Spinal cord (tissue), 10 donors: ENCODE data around the gene SNIP1. TPM values are rescaled to one million over a fixed set of nuclear protein-coding genes. Genes with fewer than 3 reads are reported as not detected.
"Not testable (repeated sequence)": the region's sequence is repeated elsewhere in the genome, so short reads cannot be mapped to it uniquely, and the experiment has no call there.

Experiments
- DNase-seq, 6 donors: peaks; one replicate each; pipeline versions ENCODE4 v3.0.0 to v3.0.0-alpha.2; 2013 to 2015; ENCODE audit warnings: low spot score in 6 of 6, low read depth in 4 of 6
- H3K27ac ChIP-seq: one replicate; pipeline ENCODE4 v1.5.1; 2013; ENCODE audit warnings: low read depth, low read length, control low read depth
- H3K27me3 ChIP-seq: one replicate; pipeline ENCODE4 v1.6.1; 2013; ENCODE audit warnings: low read length; ENCODE audit not compliant: control insufficient read depth, insufficient read depth
- H3K36me3 ChIP-seq: one replicate; pipeline ENCODE4 v1.6.1; 2013; ENCODE audit warnings: low read length; ENCODE audit not compliant: control insufficient read depth, insufficient read depth
- H3K4me1 ChIP-seq: one replicate; pipeline ENCODE4 v1.6.1; 2013; ENCODE audit warnings: low read length; ENCODE audit not compliant: control insufficient read depth, insufficient read depth
- H3K4me3 ChIP-seq: one replicate; pipeline ENCODE4 v1.5.1; 2013; ENCODE audit warnings: low read depth, low read length, control low read depth
- H3K9me3 ChIP-seq: one replicate; pipeline ENCODE4 v1.6.1; 2013; ENCODE audit warnings: low read length; ENCODE audit not compliant: control insufficient read depth, insufficient read depth
- WGBS: methylation state at CpG from one replicate; pipeline ENCODE4 v1.1.5; 2013; ENCODE audit warnings: missing lambda C conversion rate; ENCODE audit not compliant: insufficient coverage; 5-methylcytosine and 5-hydroxymethylcytosine counted together
- polyA plus RNA-seq, 2 donors: library from polyadenylated mRNA; unstranded; fragments of 120-200 nt; gene quantifications; one replicate each; pipeline ENCODE4 v1.2.1, GENCODE V29; 2013; ENCODE audit not compliant: insufficient read length in 2 of 2
- total RNA-seq, 2 donors: library from RNA; depleted of rRNA in 1 of 2; stranded (reverse); fragments of 120-200 nt in 1 of 2; fragments of >200 nt in 1 of 2; gene quantifications; one replicate each; pipeline versions ENCODE4 v1.2.3 to v1.2.4, GENCODE V29; 2013 to 2014
- donor health status: healthy.

SNIP1 gene
- total and polyA plus RNA-seq, 4 donors: 9.5 to 14.7 (median 12.1) TPM

GRCh38 chr1:37559957-37560379 lies 5.9 kb upstream of the SNIP1 start:
- not testable (repeated sequence) for H3K27me3 ChIP-seq, H3K27ac ChIP-seq, H3K9me3 ChIP-seq, H3K4me3 ChIP-seq, DNase-seq
- peaks cover 20% of the 10 kb centered on the region for H3K36me3 ChIP-seq
- WGBS: 80% methylated on average over 8 of the region's 12 CpGs
- peaks cover 13% of the 10 kb centered on the region for H3K4me1 ChIP-seq

- Histone ChIP-seq H3K27me3 (no peaks in the 10 kb centered on the region), H3K36me3 (peaks cover 19% of the 10 kb centered on the region), H3K4me3 (no peak overlapping the region), H3K9me3 (no peaks in the 10 kb centered on the region), H3K27ac (no peak overlapping the region), H3K4me1 (peaks cover 17% of the 10 kb centered on the region)
- 89% methylated on average over 4 of the region's 7 CpGs for WGBS
- DNase-seq: no peak
These were observed 5.0 kb upstream of the SNIP1 start for GRCh38 chr1:37559080-37559479.

GRCh38 chr1:37558411-37558810 lies 4.3 kb upstream of the SNIP1 start:
- peaks cover 17% of the 10 kb centered on the region for H3K36me3 ChIP-seq
- no peaks in the 10 kb centered on the region for H3K9me3 ChIP-seq
- H3K27ac ChIP-seq: no peak overlapping the region
- peaks cover 18% of the 10 kb centered on the region for H3K4me1 ChIP-seq
- no peak overlapping the region for H3K4me3 ChIP-seq
- DNase-seq: no peak
- whole genome bisulfite sequencing: 80% methylated on average over 1 of the region's 1 CpG
- no peaks in the 10 kb centered on the region for H3K27me3 ChIP-seq

GRCh38 chr1:37557402-37557801 lies 3.3 kb upstream of the SNIP1 start:
- WGBS: no CpG with 5 or more reads among the region's 3 CpGs
- peak overlapping the region; percentile 66 for H3K27ac ChIP-seq
- H3K4me3 ChIP-seq: peak overlapping the region; percentile 76
- no peaks in the 10 kb centered on the region for H3K27me3 ChIP-seq
- H3K9me3 ChIP-seq: no peaks in the 10 kb centered on the region
- H3K36me3 ChIP-seq: peaks cover 13% of the 10 kb centered on the region
- H3K4me1 ChIP-seq: peaks cover 18% of the 10 kb centered on the region
- DNase-seq: no peak

GRCh38 chr1:37556712-37557196 lies 2.7 kb upstream of the SNIP1 start, which contains the start of gene DNALI1:
Gene DNALI1 (plus strand): TSS chr1:37556940. CDS start chr1:37556995, 55 bp downstream.
- peak; percentile 72 to 95 (median 80) for DNase-seq
- Histone ChIP-seq H3K4me3 (peak within 1 kb of the TSS; percentile 76), H3K36me3 (peaks cover 7% of the 10 kb centered on the region), H3K4me1 (peaks cover 18% of the 10 kb centered on the region), H3K27ac (peak within 1 kb of the TSS; percentile 66), H3K9me3 (no peaks in the 10 kb centered on the region), H3K27me3 (no peaks in the 10 kb centered on the region)
- 2% methylated on average over 31 of the region's 31 CpGs for WGBS

- peak overlapping the region; percentile 69 for H3K4me3 ChIP-seq
- peaks cover 18% of the 10 kb centered on the region for H3K4me1 ChIP-seq
- DNase-seq: no peak
- H3K27ac ChIP-seq: no peak overlapping the region
- H3K27me3 ChIP-seq: no peaks in the 10 kb centered on the region
- peaks cover 3% of the 10 kb centered on the region for H3K36me3 ChIP-seq
- no peaks in the 10 kb centered on the region for H3K9me3 ChIP-seq
- 0% methylated on average over 6 of the region's 11 CpGs for WGBS
These were observed 531 bp downstream of the SNIP1 start for GRCh38 chr1:37553598-37553926.

- Histone ChIP-seq H3K36me3 (peaks cover 30% of the 10 kb centered on the region), H3K4me1 (peaks cover 3% of the 10 kb centered on the region), H3K27me3 (no peaks in the 10 kb centered on the region), H3K4me3 (no peak overlapping the region), H3K9me3 (no peaks in the 10 kb centered on the region), H3K27ac (no peak overlapping the region)
- 96% methylated on average over 3 of the region's 6 CpGs for WGBS
- no peak for DNase-seq
These were observed 4.8 kb downstream of the SNIP1 start for GRCh38 chr1:37549341-37549740.

GRCh38 chr1:37545019-37545418 lies 9.1 kb downstream of the SNIP1 start:
- 100% methylated on average over 4 of the region's 5 CpGs for WGBS
- H3K27me3 ChIP-seq: no peaks in the 10 kb centered on the region
- peaks cover 48% of the 10 kb centered on the region for H3K36me3 ChIP-seq
- DNase-seq: no peak
- H3K27ac ChIP-seq: no peak overlapping the region
- H3K4me1 ChIP-seq: no peaks in the 10 kb centered on the region
- no peaks in the 10 kb centered on the region for H3K9me3 ChIP-seq
- H3K4me3 ChIP-seq: no peak overlapping the region

GRCh38 chr1:37544530-37544929 lies 9.6 kb downstream of the SNIP1 start:
- H3K4me1 ChIP-seq: no peaks in the 10 kb centered on the region
- no peaks in the 10 kb centered on the region for H3K9me3 ChIP-seq
- 96% methylated on average over 21 of the region's 21 CpGs for WGBS
- no peaks in the 10 kb centered on the region for H3K27me3 ChIP-seq
- no peak for DNase-seq
- H3K36me3 ChIP-seq: peaks cover 51% of the 10 kb centered on the region
- no peak overlapping the region for H3K4me3 ChIP-seq
- no peak overlapping the region for H3K27ac ChIP-seq

- H3K27ac ChIP-seq: no peak overlapping the region
- peaks cover 51% of the 10 kb centered on the region for H3K36me3 ChIP-seq
- H3K9me3 ChIP-seq: no peaks in the 10 kb centered on the region
- H3K27me3 ChIP-seq: no peaks in the 10 kb centered on the region
- no peak overlapping the region for H3K4me3 ChIP-seq
- H3K4me1 ChIP-seq: no peaks in the 10 kb centered on the region
- WGBS: 95% methylated on average over 30 of the region's 30 CpGs
- no peak for DNase-seq
These were observed 13.9 kb downstream of the SNIP1 start for GRCh38 chr1:37540036-37540785.
